GM12873 (cell line): ENCODE measurements around the gene FXN.

Source experiments
- CTCF ChIP-seq: IDR thresholded peaks from 2 replicates; pipeline ENCODE4 v1.5.1; 2012; ENCODE audit warnings: low read depth, mild to moderate bottlenecking, moderate library complexity, low read length, control low read depth; ENCODE audit not compliant: insufficient read depth; ENCODE audit errors: missing control alignments

FXN gene

DNA sequence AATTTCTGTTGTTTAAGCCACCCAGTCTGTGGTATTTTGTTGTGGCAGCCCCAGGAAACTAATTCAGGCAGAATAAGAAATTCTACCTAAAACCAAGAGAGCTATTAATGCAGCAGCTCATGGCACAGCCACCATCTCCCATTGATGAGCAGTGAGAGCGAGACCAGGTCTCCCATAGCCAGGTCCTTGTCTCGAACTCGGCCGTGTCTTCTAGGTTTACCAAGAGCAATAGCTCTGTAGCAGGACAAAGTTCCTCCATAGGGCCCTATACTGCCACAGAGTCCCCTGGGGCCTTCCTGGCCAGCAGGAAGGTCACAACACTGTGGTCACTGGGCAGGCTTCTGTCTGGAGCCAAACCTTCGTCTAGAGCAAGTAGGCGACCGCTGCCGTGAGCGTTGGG lies 104.0 kb downstream of the FXN start:
- TF ChIP-seq CTCF, result no peak

- no peak for TF ChIP-seq CTCF
Measured at GRCh38 chr9:69140123-69140735, 104.7 kb downstream of the FXN start.

GRCh38 chr9:69141851-69142250 lies 106.3 kb downstream of the FXN start:
- TF ChIP-seq CTCF, result no peak

DNA sequence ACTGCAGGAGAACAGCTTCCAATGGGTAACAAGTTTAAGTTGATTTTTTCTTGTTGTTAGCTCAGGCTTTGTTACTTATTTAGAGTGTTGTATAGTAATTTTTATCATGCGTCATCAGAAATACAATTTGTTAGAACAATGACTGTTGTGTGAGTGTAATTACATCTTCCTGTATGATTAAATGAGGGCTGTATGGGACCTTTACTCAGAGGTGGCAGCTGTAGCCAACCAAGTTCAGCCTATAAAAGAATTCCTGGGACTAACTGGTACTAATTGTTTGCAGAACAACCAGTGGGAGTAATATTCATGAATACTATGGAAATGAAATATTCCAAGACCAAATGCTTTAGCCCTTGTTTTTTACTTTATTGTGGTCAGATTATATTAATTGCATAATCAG lies 107.7 kb downstream of the FXN start:
- no peak for TF ChIP-seq CTCF

DNA sequence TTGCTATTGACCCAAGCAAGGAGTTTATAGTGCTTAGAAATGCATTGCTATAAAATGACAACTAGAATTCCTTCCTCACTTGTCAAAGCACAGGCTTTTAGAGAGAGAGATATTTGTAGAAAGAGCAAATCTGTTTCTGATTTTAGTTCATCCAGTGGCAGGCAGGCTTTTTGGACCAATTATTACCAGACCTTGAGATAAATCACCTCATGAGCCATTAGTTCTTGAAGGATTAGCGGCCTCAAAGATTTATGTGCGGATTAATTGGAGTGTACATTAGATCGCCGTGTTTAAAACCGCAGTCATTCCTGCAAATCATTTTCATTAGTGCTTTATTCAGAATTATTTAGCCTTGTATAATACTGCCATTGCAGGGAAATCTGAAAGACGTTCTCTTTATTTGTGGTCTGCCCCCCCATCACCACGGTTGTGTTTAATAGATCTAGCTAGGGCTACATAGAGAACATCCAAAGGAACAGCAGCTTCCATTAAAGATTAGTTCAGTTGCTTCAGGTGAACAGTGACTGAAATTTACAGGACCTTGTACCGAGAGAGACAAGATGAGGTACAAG lies 109.7 kb downstream of the FXN start:
- TF ChIP-seq CTCF, result no peak

DNA sequence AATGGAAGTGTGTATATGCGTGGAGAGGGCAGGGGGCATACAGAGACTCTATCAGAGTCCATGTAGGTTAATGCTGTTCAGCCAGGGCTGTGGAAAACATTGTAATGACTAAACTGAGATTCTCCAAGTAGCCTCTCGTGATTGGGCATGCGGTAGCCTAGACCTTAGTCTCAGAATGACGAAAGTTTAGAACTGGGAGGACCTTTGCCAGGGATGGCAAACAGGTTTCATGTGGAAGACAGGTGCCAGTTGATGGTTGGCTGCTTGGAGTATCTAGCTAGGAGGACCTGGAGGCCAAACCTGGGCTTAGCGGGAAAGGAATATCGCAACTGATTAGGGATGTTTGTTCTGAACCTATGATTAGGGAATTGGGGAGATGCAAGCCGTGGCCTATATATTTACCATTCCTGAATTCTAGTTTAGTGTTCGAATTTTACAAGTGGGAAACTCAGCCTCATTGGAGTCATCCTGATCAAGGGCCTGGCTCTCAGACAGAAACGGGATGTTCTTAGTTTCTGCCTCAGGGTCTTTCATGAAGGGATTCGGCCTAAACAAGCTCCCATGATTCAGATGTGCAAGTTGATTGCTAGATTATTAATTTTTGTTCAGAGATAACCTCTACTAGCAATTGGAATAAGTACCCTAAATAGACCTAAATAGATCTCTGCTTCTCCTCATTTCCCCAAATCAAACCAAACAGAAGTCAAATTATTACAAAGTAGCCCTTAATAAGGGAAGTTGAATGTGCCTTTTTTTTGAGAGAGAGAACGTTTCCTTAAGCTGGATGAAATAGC lies 111.7 kb downstream of the FXN start:
- no peak for TF ChIP-seq CTCF

- TF ChIP-seq CTCF, result no peak
Measured at GRCh38 chr9:69149321-69149807, 113.8 kb downstream of the FXN start.
